ENCODE results near the gene SF1. TPM values are rescaled to one million over a fixed set of nuclear protein-coding genes. Genes with fewer than 3 reads are reported as not detected.

SF1 gene
- total and polyA plus RNA-seq, 2 of the 4 experiments (the other 2 are of a cell fraction) = 56.8 to 88.0 TPM

GRCh38 chr11:64723117-64723906 is 55.0 kb downstream of the SF1 start, which contains the start of gene NRXN2 (continued):
- TF ChIP-seq, protein P1, sequence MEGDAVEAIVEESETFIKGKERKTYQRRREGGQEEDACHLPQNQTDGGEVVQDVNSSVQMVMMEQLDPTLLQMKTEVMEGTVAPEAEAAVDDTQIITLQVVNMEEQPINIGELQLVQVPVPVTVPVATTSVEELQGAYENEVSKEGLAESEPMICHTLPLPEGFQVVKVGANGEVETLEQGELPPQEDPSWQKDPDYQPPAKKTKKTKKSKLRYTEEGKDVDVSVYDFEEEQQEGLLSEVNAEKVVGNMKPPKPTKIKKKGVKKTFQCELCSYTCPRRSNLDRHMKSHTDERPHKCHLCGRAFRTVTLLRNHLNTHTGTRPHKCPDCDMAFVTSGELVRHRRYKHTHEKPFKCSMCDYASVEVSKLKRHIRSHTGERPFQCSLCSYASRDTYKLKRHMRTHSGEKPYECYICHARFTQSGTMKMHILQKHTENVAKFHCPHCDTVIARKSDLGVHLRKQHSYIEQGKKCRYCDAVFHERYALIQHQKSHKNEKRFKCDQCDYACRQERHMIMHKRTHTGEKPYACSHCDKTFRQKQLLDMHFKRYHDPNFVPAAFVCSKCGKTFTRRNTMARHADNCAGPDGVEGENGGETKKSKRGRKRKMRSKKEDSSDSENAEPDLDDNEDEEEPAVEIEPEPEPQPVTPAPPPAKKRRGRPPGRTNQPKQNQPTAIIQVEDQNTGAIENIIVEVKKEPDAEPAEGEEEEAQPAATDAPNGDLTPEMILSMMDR (conservative IDR thresholded peaks at IDR 0.05; ENCODE audit: low read depth, low read length) = peak; percentile 84
- TF ChIP-seq BHLHE40 (IDR thresholded peaks at IDR 0.05; ENCODE audit: low read depth, low read length) = no peak
- TF ChIP-seq MAZ (IDR thresholded peaks at IDR 0.05; ENCODE audit: borderline replicate concordance, low read depth, low read length) = peak; percentile 32; the same call in 1 of the 2 replicates
- TF ChIP-seq CHD1 (IDR thresholded peaks at IDR 0.05; ENCODE audit: low read depth, low read length) = no peak
- peak; percentile 76 for TF ChIP-seq RAD21 (IDR thresholded peaks at IDR 0.05; ENCODE audit: low read length)
- TF ChIP-seq MAFK (IDR thresholded peaks at IDR 0.05; ENCODE audit: low read depth, low read length) = no peak
